M059J (cell line): ENCODE measurements around the gene TSPAN1. TPM values are rescaled to one million over a fixed set of nuclear protein-coding genes. Genes with fewer than 3 reads are reported as not detected.

Experiments
- DNase-seq: peaks from one replicate; pipeline ENCODE4 v3.0.0-alpha.2; 2012; ENCODE audit warnings: low read depth
- total RNA-seq: library from RNA; depleted of rRNA; stranded (reverse); fragments of >200 nt; shearing (Covaris generic); gene quantifications from 2 replicates; pipeline ENCODE4 v1.2.3, GENCODE V29; 2014

Gene TSPAN1
- total RNA-seq, 1 experiment from 2014 or later, result 1.7 TPM

- DNase-seq, result no peak
These were observed 12.4 kb downstream of the TSPAN1 start for GRCh38 chr1:46187106-46187869.

- no peak for DNase-seq
These were observed 13.6 kb downstream of the TSPAN1 start for GRCh38 chr1:46188295-46189030.

GRCh38 chr1:46190539-46190938 lies 15.7 kb downstream of the TSPAN1 start:
- DNase-seq, result no peak

- no peak for DNase-seq
These were observed 16.3 kb downstream of the TSPAN1 start for GRCh38 chr1:46191033-46191701.

GRCh38 chr1:46192171-46192570 lies 17.3 kb downstream of the TSPAN1 start:
- DNase-seq, result no peak

GRCh38 chr1:46193285-46193684 lies 18.4 kb downstream of the TSPAN1 start:
- no peak for DNase-seq

GRCh38 chr1:46193984-46194570 lies 19.2 kb downstream of the TSPAN1 start:
- peak; percentile 61 for DNase-seq

GRCh38 chr1:46194641-46195193 lies 19.8 kb downstream of the TSPAN1 start:
- DNase-seq, result no peak

GRCh38 chr1:46196609-46197008 lies 21.7 kb downstream of the TSPAN1 start:
- no peak for DNase-seq

GRCh38 chr1:46197560-46197963 lies 22.7 kb downstream of the TSPAN1 start:
- no peak for DNase-seq

- peak; percentile 66 for DNase-seq
These were observed 23.3 kb downstream of the TSPAN1 start, which contains the start of gene POMGNT1 for GRCh38 chr1:46197964-46198811. Gene POMGNT1, minus strand, starts transcription at chr1:46198434. Its CDS starts 613 bp downstream, at chr1:46197821.

GRCh38 chr1:46199233-46199749 lies 24.4 kb downstream of the TSPAN1 start:
- no peak for DNase-seq

- DNase-seq, result no peak
These were observed 29.0 kb downstream of the TSPAN1 start for GRCh38 chr1:46203738-46204405.

- no peak for DNase-seq
These were observed 29.5 kb downstream of the TSPAN1 start for GRCh38 chr1:46204406-46204742.

- DNase-seq, result no peak
These were observed 30.3 kb downstream of the TSPAN1 start for GRCh38 chr1:46205141-46205540.

- no peak for DNase-seq
These were observed 30.9 kb downstream of the TSPAN1 start for GRCh38 chr1:46205791-46206190.

GRCh38 chr1:46206399-46206798 lies 31.5 kb downstream of the TSPAN1 start:
- no peak for DNase-seq

GRCh38 chr1:46210561-46210960 lies 35.7 kb downstream of the TSPAN1 start:
- no peak for DNase-seq

GRCh38 chr1:46211051-46211450 lies 36.2 kb downstream of the TSPAN1 start:
- no peak for DNase-seq

GRCh38 chr1:46215504-46215903 lies 40.6 kb downstream of the TSPAN1 start:
- no peak for DNase-seq
